Measurements from ENCODE around the gene ARHGAP26.

The ARHGAP26 gene

DNA sequence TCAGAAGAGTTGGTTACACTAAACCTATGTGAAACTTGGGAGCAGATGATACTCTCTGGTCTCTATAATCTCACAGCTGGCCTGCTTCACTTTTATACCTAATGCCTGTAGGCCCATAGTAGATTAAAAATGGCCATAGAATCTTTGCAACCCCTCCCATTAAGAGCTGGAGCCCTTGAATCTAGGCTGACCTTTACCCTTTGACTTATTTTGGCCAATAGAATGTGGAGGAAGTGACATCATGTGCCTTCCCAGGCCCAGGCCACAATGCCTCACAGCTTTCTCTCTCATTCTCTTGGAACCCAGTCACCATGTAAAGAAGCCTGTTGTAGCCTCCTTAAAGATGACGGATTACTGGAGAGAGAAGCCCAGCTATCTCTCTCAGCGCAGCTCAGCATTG is 382.3 kb downstream of the ARHGAP26 start:
- no peak for DNase-seq

DNA sequence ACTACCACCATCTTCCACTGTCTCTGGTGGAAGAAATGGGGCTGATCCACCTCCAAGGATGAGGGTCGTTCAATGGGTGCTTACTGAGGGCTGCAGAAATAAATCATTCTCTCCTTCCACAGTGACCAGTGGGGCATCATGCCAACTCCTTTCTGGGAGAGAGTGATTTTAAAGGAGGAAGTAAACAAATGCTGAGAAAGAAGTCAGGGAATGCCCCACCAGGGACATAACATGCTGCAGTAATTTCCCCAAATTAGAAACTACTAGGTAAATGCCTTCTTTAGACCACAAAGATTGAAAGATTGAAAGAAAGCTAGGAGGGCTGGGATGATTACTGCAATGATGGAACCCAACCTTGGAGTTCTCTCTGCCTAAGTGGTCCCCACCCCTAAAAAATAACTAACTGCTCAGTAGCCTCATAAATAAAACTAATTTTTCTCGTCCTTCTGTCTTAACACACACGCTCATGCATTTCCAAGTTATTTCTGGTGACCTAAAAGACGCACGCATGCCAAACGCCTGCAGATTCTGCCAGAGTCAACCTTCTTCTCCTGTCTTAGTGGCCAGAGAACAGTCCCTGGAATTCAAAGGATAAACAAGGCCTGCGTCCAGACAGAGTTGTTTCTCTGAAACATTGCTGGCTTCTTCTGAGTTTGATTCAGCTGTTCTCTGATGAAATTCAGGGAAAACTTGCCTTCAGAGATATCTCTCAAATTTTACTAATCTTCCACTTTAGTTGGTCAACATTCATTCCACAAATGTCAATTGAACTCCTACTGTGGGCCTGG is 383.3 kb downstream of the ARHGAP26 start:
- DNase-seq, result no peak

DNA sequence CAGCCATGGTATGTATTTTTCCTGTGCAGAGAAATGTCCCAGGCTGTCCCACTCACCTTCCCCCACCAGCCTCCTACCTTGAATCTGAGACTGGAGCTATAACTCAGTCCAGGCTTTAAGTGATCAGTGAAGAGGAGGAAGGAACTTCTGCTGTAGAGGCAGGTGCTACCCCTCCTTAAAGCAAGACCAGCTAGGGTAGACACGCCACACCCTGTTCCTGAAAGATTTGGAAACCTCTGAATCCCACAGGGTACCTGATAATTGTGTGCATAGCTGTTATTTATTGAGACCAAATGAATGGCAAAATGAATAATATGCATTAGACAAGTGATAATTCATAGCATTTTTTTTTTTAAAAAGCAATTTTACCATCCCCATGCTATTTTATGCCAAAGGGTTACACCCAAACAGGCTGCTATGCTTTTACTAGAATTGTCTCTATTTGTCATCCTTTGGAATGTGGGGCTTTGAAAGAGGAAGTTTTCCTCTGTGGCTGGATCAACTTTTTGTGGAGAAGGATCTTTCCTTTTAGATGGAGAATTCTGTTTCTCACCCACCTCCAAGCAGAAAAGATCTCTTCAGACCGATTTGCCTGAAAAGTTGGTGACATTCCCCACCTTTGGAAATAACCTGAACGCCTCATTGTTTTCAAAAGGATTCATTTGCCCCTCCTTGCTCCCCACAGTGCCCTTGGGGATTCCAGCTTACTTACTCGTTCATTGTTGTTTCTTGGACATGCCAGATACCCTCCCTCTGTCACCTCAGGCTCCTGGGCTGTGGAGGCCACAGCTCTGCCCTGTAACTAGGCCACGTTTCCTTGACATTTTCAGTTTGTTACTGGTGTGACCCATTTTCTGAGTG is 384.6 kb downstream of the ARHGAP26 start:
- no peak for DNase-seq

DNA sequence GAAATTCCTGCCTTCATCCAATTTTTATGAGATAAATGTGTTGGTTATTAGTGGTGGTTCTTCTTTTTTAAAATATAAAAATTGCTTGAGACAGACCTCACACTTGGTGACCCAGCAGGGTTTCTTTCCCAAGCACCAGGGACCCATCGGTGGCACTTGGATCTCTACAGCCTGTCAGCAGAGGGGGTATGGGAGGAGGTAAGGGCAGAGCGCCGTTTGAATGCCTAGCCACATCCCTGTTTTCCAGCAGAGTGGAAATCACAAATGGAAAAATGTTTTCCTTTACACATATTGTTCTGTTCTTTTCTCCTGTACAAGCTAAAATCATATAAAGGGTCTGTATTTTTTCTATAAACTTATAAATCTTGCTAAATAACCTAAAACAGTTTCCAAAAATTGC is 385.3 kb downstream of the ARHGAP26 start:
- no peak for DNase-seq

DNA sequence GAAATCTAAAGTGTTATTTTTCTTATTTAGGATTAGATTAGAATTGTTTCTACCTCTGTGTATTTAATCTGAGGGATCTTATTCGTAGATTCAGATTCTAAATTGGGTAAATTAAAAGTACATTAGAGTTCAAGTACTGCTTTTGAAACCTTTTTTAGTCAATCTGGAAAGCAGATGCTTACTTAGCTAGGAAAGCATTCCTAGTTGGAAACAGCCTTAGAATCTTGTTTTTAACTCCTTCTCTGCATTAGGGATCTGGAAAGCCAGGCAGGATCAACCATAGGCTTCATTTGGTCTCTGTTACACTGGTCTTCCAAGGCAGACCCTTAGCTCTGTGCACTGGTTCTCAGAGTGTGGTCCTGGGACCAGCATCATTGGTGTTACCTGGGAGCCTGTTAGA is 385.9 kb downstream of the ARHGAP26 start:
- DNase-seq, result no peak

DNA sequence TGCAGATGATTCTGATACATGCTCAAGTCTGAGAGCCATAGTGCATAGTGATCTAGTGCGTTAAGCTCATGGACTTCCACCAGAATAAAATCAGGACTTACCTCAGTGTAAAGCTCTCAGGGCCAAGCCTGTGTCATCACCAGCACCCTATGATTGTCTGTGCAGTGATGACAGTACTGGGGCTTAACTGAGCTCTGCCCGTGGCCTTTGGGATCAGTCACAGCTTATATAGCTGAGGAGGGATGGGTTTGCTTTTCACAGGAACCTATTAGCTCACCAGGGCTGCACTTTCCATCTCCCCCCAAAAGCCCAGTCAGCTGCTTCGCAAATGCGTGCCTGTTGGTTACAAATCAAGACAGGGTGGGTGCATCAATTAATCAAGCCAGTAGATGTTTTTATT is 386.4 kb downstream of the ARHGAP26 start:
- DNase-seq, result no peak

DNA sequence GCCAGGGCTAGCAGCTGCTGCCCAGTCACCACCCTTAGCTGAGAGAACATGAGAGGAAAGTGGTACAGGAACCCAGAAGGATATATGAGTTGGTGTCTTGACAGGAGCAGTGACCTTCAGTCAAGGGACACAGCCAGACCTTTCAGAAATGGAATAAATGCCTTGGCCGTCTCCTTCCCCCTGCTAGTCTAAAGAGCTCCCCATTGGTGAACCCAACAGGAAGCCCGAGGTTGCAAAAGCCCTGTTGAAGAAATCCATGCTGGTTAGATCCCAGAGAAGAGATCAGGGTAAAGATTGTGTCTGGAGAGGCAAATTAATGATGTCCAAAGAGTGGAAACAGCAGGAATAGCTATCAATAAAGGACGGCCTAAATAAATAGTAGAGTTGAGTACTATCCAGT is 388.9 kb downstream of the ARHGAP26 start:
- DNase-seq, result no peak

DNA sequence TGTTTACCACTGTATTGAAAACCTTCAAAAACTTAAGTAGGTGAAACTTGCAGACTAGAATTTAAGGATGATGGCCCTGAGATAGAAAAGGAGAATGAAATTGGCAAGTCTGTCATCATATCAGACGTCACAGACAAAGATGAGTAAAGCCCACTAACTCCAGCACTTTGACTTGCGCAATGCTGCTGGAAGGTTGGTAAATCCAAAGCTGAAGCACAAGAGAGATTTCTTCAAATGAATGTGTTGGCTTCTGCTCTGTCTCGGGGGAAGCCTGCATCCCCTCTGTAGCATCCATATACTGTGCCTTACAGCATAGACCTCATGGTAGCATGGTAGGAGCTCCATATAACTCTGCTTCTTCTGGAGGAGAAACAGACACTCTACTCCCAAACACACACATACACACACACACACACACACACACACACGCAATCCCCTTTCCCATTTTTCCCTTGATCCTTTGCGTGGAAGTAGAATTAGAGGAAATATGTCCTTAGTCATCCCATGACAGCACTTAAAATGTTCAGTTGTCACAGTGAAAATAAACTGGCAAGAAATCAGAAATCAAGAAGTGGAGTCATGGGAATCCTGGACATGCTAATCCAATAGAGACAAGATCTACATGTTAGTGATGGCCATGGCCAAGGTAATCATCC is 391.8 kb downstream of the ARHGAP26 start:
- DNase-seq, result no peak

DNA sequence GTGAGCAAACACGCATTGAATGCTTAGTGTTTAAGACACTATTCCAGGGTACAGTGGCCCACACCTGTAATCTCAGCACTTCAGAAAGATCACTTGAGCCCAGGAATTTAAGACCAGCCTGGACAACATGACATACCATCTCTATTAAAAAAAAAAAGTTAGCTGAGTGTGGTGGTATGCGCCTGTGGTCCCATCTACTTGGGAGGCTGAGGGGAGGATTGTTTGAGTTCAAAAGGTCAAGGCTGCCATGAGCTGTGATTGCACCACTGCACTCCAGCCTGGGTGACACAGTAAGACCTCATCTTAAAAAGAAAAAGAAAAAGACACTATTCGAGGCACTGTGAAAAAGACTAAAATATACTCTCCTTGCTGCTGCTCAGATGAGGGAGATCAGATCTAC is 392.6 kb downstream of the ARHGAP26 start:
- DNase-seq, result no peak

DNA sequence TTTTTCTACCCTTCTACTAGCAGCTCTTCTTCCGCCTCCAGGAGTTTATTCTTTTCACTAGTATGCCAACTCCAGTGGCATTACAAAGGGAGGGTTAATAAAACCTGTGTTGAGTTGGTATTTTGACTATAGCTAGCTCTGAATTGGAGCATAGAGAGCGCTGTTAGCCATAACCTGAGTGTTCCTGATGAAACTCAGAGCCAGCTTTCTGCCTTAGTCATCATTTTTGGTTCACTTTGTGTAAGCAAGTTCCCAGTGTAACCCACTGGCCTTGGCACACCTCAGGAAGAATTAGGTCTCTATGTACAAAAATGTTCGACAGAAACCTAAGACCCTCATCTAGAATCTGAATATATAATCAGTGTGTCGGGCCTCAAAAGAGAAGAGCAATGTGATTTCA is 394.4 kb downstream of the ARHGAP26 start:
- DNase-seq, result no peak

DNA sequence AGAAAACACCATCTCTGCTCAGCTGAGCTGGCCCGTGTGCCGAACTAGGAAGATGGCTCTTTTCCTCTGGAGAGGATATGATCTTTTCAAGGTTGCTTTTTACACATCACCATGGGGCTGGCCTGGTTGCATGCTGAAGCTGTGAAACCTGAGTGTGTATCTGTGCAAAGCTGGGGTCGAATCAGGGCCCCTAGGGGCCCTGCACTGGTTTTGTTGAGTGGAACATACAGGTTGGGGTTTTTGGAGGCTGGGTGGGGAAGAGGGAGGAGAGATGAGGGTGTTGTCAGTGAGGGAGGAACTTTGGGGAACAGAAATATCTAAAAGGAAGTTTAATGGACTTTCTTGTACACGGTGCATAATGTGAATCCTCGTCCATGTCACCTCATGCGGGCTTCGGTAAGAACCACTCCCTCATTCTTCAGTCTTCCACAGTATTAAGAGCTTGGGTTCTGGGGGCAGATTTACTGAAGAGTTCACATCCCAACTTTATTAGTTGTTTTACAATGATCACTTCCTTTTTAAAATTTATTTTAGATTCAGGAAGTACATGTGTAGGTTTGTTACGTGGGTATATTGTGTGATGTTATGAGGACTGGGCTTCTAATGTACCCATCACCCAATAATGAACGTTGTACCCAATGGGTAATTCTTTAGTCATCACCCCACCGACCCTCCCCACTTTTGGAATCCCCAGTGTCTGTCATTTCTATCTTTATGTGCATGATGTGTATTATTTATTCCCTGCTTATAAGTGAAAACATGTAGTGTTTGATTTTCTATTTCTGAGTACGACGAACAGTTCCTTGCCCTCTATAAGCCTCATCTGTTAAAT is 395.1 kb downstream of the ARHGAP26 start:
- DNase-seq, result no peak

DNA sequence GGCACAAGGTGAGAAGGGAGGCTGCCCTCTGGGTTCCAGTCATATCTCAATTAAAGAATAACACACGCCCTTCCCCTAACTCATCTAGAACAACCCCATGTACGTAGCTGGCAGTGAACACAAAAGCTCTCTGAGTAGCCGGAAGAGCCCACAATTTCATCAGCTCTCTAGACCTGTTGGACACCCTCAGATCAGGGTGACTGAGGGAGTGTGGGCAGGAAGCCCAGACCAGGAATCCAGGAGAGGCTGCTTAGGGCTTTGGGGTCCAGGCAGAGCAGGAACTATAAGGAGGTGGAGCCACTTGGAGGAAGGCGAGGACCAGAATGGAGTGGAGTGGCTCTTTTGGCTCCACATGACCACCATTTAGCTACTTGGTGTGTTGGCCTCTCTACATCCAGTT is 395.9 kb downstream of the ARHGAP26 start:
- no peak for DNase-seq

DNA sequence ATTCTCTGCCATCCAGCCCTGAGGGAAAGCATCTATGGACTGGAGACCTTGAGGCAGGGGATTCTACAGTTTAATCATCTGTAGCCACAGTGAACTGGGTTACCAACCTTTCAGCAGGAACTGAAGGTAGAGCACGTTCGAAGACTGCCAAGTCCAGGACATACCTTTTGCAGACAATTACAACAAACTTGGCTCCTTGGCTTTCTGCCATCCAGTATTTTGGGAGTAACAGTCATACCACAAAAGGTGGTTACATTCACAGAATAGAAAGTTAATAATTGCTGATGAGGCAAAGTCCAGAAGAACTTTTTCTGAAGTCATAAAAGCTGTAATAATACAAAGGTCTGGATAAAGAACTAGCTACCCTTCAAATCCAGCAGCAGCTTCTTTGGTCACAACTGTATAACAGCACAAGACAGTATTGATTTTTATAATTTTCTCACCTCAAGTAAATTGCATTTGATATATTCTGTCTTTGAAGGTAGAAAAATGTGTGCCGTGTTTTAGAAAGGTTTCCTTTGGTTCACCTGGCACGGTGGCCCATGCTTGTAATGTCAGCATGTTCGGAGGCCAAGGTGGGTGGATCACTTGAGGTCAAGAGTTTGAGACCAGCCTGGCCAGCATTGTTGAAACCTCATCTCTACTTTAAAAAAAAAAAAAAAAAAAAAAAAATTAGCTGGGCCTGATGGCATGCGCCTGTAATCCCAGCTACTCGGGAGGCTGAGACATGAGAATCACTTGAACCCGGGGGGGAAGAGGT is 396.7 kb downstream of the ARHGAP26 start:
- DNase-seq, result no peak

DNA sequence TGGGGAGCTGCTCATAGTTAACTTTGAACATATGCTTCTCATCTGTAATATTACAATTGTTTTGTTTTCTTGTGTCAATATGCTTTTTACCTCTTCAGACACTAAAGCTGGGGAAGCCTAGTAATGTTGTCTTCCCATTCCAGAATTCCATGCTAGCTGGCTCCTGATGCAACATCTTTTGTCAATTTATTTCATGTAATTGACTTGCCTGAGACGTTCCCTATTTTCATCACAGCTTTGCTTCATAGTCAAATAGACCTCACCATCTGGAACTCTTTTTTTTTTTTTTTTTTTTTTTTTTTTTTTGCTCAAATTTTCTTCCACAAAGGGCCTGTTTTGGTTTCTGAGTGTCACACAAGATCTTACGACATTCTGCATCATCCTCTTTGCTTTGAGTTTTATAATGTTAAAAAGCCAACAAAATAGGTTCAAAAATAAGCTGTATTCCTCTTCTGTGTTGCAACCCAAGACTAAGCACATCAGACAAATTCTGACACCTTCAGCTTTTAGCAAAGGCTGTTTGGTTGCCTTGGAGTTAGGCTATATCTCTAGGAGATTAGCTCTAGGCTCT is 398.1 kb downstream of the ARHGAP26 start:
- no peak for DNase-seq

DNA sequence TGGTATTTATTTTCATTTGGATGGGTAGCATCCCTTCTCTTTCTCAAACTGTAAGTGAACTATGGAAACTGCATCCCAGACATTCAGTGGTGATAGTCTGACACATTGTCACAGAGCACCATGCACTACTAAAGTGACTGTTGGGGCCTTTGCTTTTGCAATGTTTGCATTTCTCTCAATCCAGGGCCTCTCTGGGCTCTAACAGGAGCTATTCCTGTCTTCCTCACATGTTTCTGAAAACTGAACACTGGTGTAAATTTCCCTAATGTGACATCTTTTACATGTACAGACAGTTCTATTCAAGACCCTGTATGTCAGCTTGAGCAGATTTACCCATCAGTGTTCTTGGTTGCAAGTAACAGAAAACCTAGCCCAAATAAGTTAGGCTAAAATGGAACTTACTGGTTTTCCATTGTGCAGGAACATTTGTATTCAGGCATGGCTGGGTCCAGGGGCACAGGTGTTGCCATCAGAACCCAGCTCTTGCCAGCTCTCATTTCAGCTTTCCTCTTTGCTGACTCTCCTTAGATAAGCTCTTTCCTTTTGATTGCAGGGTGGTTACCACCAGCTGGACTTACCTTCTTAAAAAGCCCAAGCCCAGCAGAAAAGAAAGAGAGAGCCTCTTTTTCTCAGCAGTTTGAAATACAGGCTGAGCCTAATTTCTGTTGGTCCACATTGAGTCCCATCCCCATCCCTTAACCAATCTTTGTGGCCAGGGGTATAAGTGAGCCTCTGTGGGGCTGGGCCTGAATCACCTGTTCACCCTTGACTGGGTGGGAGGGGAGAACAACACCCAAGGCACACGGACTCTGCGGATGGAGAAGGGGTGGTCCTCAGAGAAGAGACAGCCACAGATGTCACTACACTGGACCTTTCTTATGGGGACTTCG is 399.0 kb downstream of the ARHGAP26 start:
- DNase-seq, result no peak

DNA sequence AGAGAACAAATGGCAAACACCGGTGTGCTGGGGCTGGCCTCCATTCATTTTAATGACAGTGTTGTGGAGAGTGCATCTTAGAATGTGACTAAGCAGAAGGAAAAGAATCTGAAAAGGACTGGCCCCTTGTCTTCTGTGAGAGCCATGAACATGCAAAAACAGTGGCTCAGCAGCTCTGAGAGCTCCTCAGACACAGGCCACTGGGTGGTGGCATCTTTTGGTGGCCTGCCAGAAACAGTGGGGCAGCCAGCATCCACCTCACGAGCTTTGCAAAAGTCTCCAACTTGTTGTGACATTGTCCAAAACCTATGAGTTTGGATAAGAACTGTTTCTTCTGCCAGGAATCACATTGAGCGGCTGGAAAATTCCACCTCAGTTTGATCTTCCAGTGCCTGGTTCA is 399.9 kb downstream of the ARHGAP26 start:
- DNase-seq, result no peak

DNA sequence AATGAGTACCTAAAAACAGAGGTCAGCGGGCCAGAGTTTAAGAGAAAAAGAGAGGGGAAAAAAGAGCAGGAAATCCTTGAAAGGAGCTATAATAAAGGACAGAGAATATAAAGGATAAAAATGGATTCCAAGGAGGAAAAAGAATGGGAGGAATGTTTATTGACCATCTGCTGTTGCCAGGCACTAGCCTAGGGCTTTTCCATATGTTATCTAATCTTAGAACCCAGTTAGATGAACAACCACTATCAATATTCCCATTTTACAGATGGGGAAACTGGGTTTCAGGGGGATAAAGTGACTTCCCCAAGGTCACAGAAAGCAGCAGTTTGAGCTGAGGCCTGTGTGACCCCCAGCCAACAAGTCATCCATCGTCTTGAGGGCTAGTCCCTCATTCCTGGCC is 400.8 kb downstream of the ARHGAP26 start:
- DNase-seq, result no peak

DNA sequence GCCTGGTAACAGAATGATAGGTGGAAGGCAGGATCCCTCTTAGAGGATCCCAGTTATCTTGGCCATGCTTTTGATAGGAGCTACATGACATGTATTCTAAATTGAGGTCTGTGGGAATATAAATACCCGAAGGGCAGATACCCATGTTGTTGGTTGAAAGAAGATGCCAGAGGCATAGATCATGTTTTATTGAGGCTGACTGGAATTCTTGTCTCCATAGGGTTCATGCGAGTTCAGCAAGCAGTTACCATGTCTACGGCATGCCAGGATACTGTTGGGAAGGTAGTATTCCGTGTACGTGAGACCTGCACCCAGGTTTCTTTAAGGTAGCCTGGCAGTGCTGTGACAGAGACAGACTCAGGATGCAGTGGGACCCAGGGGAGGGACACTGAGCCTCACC is 402.6 kb downstream of the ARHGAP26 start:
- no peak for DNase-seq

DNA sequence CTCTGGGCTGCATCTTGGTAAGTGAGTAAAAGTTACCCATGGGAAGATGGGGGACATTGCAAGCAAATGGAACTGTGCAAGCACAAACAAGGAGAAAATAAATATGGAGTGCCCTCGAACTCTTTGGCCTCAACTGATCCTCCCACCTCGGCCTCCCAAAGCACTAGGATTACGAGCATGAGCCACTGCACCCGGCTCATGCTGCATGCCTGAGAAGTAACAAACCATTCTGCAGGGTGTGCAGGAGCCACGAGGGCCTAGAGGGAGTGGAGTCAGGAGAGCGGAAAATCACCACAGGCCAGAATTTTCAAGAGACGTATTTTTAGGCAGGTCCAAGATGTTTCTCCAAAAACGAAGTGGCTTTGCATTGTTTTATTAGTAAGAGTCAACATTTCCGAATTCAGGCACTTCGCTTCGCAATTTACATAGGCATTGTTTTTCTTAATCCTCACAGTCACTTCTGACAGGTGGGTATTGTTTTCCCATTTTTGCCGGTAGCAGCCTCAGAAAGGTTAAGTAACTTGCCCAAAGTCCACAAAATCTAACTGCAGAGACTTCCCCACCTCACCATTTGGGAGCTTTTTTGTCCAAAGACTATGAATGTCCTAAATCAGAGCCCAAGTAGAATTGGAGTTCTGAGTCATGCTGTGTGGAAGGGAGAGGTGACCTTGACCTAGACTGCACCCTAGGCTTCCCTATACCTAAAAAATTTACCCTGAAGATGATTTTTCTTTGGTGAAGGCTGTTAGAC is 403.1 kb downstream of the ARHGAP26 start:
- DNase-seq, result no peak
